Measurements from ENCODE around the gene FITM1. TPM values are rescaled to one million over a fixed set of nuclear protein-coding genes. Genes with fewer than 3 reads are reported as not detected.

The FITM1 gene
- total RNA-seq, 8 experiments from 2014 or later: 0.27 to 2.2 (median 0.83) TPM; not detected in 1

Other genes with a start within 250 kb of the FITM1 start
- 10 to 100 TPM in 4 of 8 experiments, 1 to 10 TPM in 4; 3.3 to 91.0 (median 12.7) TPM for gene DHRS4, start 176.9 kb upstream of the FITM1 start, total RNA-seq
- 10 to 100 TPM in 3 of 8 experiments, 1 to 10 TPM in 5; 2.2 to 38.3 (median 7.0) TPM for gene DHRS4L2, start 141.7 kb upstream of the FITM1 start, total RNA-seq
- 10 to 100 TPM in 6 of 8 experiments, 1 to 10 TPM in 2; 3.7 to 44.7 (median 25.6) TPM for gene CARMIL3, start 78.7 kb upstream of the FITM1 start, total RNA-seq
- gene CPNE6, start 59.1 kb upstream of the FITM1 start, total RNA-seq: 1 to 10 TPM in 4 of 8 experiments, under 1 TPM in 4; 0.54 to 3.3 (median 1.2) TPM
- 10 to 100 TPM in 7 of 8 experiments, 1 to 10 TPM in 1; 7.6 to 66.5 (median 33.2) TPM for gene PCK2, start 36.3 kb upstream of the FITM1 start, total RNA-seq
- 10 to 100 TPM; 43.1 to 80.7 (median 52.6) TPM for gene DCAF11, start 15.9 kb upstream of the FITM1 start, total RNA-seq
- gene NRL, start 15.7 kb upstream of the FITM1 start, total RNA-seq: 1 to 10 TPM; 1.1 to 2.6 (median 2.1) TPM
- gene PSME1, start 5.5 kb downstream of the FITM1 start, total RNA-seq: 100 to 1,000 TPM in 4 of 8 experiments, 10 to 100 TPM in 4; 40.1 to 318 (median 102) TPM
- 10 to 100 TPM; 16.7 to 41.2 (median 26.0) TPM for gene EMC9, start 10.9 kb downstream of the FITM1 start, total RNA-seq
- 100 to 1,000 TPM in 5 of 8 experiments, 10 to 100 TPM in 3; 77.2 to 504 (median 129) TPM for gene PSME2, start 16.0 kb downstream of the FITM1 start, total RNA-seq
- gene RNF31, start 16.8 kb downstream of the FITM1 start, total RNA-seq: 10 to 100 TPM; 35.0 to 79.5 (median 46.3) TPM
- gene IRF9, start 30.6 kb downstream of the FITM1 start, total RNA-seq: 100 to 1,000 TPM in 2 of 8 experiments, 10 to 100 TPM in 4, 1 to 10 TPM in 2; 6.6 to 151 (median 34.7) TPM
- 10 to 100 TPM in 6 of 8 experiments, 1 to 10 TPM in 2; 2.6 to 41.2 (median 23.5) TPM for gene REC8, start 41.4 kb downstream of the FITM1 start, total RNA-seq
- gene IPO4, start 58.2 kb downstream of the FITM1 start, total RNA-seq: 10 to 100 TPM; 17.4 to 90.0 (median 39.8) TPM
- gene TM9SF1, start 64.8 kb downstream of the FITM1 start, total RNA-seq: 10 to 100 TPM; 17.6 to 53.1 (median 30.8) TPM
- 10 to 100 TPM in 1 of 8 experiments, 1 to 10 TPM in 7; 1.8 to 10.1 (median 3.4) TPM for gene TSSK4, start 75.0 kb downstream of the FITM1 start, total RNA-seq
- 10 to 100 TPM; 48.4 to 76.0 (median 55.8) TPM for gene CHMP4A, start 82.8 kb downstream of the FITM1 start, total RNA-seq
- gene MDP1, start 85.4 kb downstream of the FITM1 start, total RNA-seq: 10 to 100 TPM; 12.1 to 38.8 (median 27.0) TPM
- gene NEDD8, start 101.7 kb downstream of the FITM1 start, total RNA-seq: 100 to 1,000 TPM; 180 to 362 (median 267) TPM
- 10 to 100 TPM; 46.7 to 87.8 (median 69.0) TPM for gene GMPR2, start 102.3 kb downstream of the FITM1 start, total RNA-seq
- 10 to 100 TPM; 33.4 to 54.3 (median 44.4) TPM for gene TINF2, start 112.0 kb downstream of the FITM1 start, total RNA-seq
- 1 to 10 TPM in 7 of 8 experiments, under 1 TPM in 1; 0.92 to 4.7 (median 2.1) TPM for gene TGM1, start 132.5 kb downstream of the FITM1 start, total RNA-seq
- 10 to 100 TPM; 13.3 to 28.0 (median 19.6) TPM for gene RABGGTA, start 140.9 kb downstream of the FITM1 start, total RNA-seq
- gene DHRS1, start 169.1 kb downstream of the FITM1 start, total RNA-seq: 10 to 100 TPM; 11.4 to 26.5 (median 16.4) TPM
- 10 to 100 TPM; 13.5 to 32.8 (median 16.6) TPM for gene NOP9, start 169.2 kb downstream of the FITM1 start, total RNA-seq
- 1 to 10 TPM in 1 of 8 experiments, under 1 TPM in 2, not detected in 5; 0.32 to 1.6 (median 0.40) TPM for gene CIDEB, start 177.3 kb downstream of the FITM1 start, total RNA-seq
- gene LTB4R2, start 179.5 kb downstream of the FITM1 start, total RNA-seq: 10 to 100 TPM in 1 of 8 experiments, 1 to 10 TPM in 7; 1.3 to 14.6 (median 2.3) TPM
- gene LTB4R, start 180.8 kb downstream of the FITM1 start, total RNA-seq: 10 to 100 TPM in 1 of 8 experiments, 1 to 10 TPM in 6, under 1 TPM in 1; 0.92 to 13.6 (median 2.1) TPM
- 1 to 10 TPM in 4 of 8 experiments, under 1 TPM in 4; 0.43 to 3.7 (median 1.2) TPM for gene ADCY4, start 204.4 kb downstream of the FITM1 start, total RNA-seq
- gene RIPK3, start 209.3 kb downstream of the FITM1 start, total RNA-seq: 1 to 10 TPM in 3 of 8 experiments, under 1 TPM in 2, not detected in 3; 0.29 to 7.9 (median 1.3) TPM
- gene NFATC4, start 237.5 kb downstream of the FITM1 start, total RNA-seq: 100 to 1,000 TPM in 3 of 8 experiments, 10 to 100 TPM in 2, 1 to 10 TPM in 3; 5.1 to 345 (median 13.4) TPM